WTC11 (cell line): Measurements from ENCODE around the gene HELQ. TPM values are rescaled to one million over a fixed set of nuclear protein-coding genes. Genes with fewer than 3 reads are reported as not detected.
A peak's percentile ranks its signal among the peaks of the same experiment; 100 is the strongest.

Experiments
- ATAC-seq: fragments of 200-7000 bp; cut with Tn5 transposase; 2 replicates; pipeline ENCODE4 v1.10.0; 2021; ENCODE audit warnings: mild to moderate bottlenecking, moderate library complexity
- CTCF ChIA-PET: fragments of 300-600 bp; sonication (Branson Sonifier 250); formaldehyde crosslinking; loops from one replicate; lab custom pipeline; 2021; ENCODE audit warnings: antibody characterized with exemption; lab: Charles Lee
- POLR2A ChIA-PET: fragments of 350-600 bp; sonication (Branson Sonifier 250); formaldehyde crosslinking; loops from one replicate; lab custom pipeline; 2021; ENCODE audit warnings: antibody characterized with exemption; lab: Charles Lee
- DNase-seq: peaks from one replicate; pipeline ENCODE4 v3.0.0; 2021; ENCODE audit warnings: low spot score
- H3K27ac Mint-ChIP-seq: 2 replicates; pipeline ENCODE4 v1.8.0; 2021; ENCODE audit warnings: mixed read lengths
- H3K27me3 Mint-ChIP-seq: 2 replicates; pipeline ENCODE4 v1.8.0; 2021; ENCODE audit warnings: low read depth, mild to moderate bottlenecking, moderate library complexity, mixed read lengths
- H3K36me3 Mint-ChIP-seq: 2 replicates; pipeline ENCODE4 v1.8.0; 2021; ENCODE audit warnings: mixed read lengths
- H3K4me1 Mint-ChIP-seq: 2 replicates; pipeline ENCODE4 v1.8.0; 2022; ENCODE audit warnings: mixed read lengths
- H3K4me3 Mint-ChIP-seq: 2 replicates; pipeline ENCODE4 v1.8.0; 2021; ENCODE audit warnings: mild to moderate bottlenecking, moderate library complexity, mixed read lengths
- H3K9me3 Mint-ChIP-seq: 2 replicates; pipeline ENCODE4 v1.8.0; 2021; ENCODE audit warnings: mixed read lengths
- ATF2 ChIP-seq: sonication (generic); formaldehyde crosslinking; IDR thresholded peaks from 2 replicates; pipeline ENCODE4 v1.8.1; 2022; ENCODE audit warnings: low read depth, missing genetic modification reagents, borderline replicate concordance
- ATF3 ChIP-seq: sonication (generic); formaldehyde crosslinking; conservative IDR thresholded peaks from 2 replicates; pipeline ENCODE4 v1.8.1; 2022; ENCODE audit warnings: mild to moderate bottlenecking, missing genetic modification reagents
- ATF6 ChIP-seq: sonication (generic); formaldehyde crosslinking; IDR thresholded peaks from 2 replicates; pipeline ENCODE4 v1.8.1; 2023; ENCODE audit warnings: mild to moderate bottlenecking, missing genetic modification reagents
- CBFB ChIP-seq: sonication (generic); formaldehyde crosslinking; IDR thresholded peaks from 2 replicates; pipeline ENCODE4 v1.8.1; 2022; ENCODE audit warnings: mild to moderate bottlenecking, low read depth, missing genetic modification reagents
- CREM ChIP-seq: sonication (generic); formaldehyde crosslinking; IDR thresholded peaks from 2 replicates; pipeline ENCODE4 v1.8.1; 2022; ENCODE audit warnings: mild to moderate bottlenecking, missing genetic modification reagents, moderate library complexity
- ELF4 ChIP-seq: sonication (generic); formaldehyde crosslinking; IDR thresholded peaks from 2 replicates; pipeline ENCODE4 v1.8.1; 2022; ENCODE audit warnings: low read depth, mild to moderate bottlenecking, moderate library complexity, missing genetic modification reagents
- ETV6 ChIP-seq: sonication (generic); formaldehyde crosslinking; IDR thresholded peaks from 2 replicates; pipeline ENCODE4 v1.8.1; 2022; ENCODE audit warnings: mild to moderate bottlenecking, missing genetic modification reagents
- FOXK1 ChIP-seq: sonication (generic); formaldehyde crosslinking; IDR thresholded peaks from 2 replicates; pipeline ENCODE4 v1.8.0; 2022; ENCODE audit warnings: mild to moderate bottlenecking, moderate library complexity, missing genetic modification reagents
- FOXP1 ChIP-seq: sonication (generic); formaldehyde crosslinking; IDR thresholded peaks from 2 replicates; pipeline ENCODE4 v1.8.0; 2022; ENCODE audit warnings: missing genetic modification reagents, mild to moderate bottlenecking, moderate library complexity, borderline replicate concordance
- IRF2 ChIP-seq: sonication (generic); formaldehyde crosslinking; IDR thresholded peaks from 2 replicates; pipeline ENCODE4 v1.8.0; 2022; ENCODE audit warnings: low read depth, missing genetic modification reagents, borderline replicate concordance
- JAZF1 ChIP-seq: fragments of 250-450 bp; sonication (Bioruptor Pico); IDR thresholded peaks from 2 replicates; pipeline ENCODE4 v1.9.0; 2021; ENCODE audit warnings: moderate library complexity, mild to moderate bottlenecking, inconsistent platforms
- JUN ChIP-seq: sonication (generic); formaldehyde crosslinking; IDR thresholded peaks from 2 replicates; pipeline ENCODE4 v1.8.0; 2023; ENCODE audit warnings: mild to moderate bottlenecking, missing genetic modification reagents
- NFATC4 ChIP-seq: fragments of 250-450 bp; sonication (Bioruptor Pico); IDR thresholded peaks from 2 replicates; pipeline ENCODE4 v1.9.0; 2021; ENCODE audit warnings: mild to moderate bottlenecking
- NR1H2 ChIP-seq: sonication (generic); formaldehyde crosslinking; IDR thresholded peaks from 2 replicates; pipeline ENCODE4 v1.9.0; 2021; ENCODE audit warnings: mild to moderate bottlenecking, moderate library complexity, missing genetic modification reagents
- OVOL2 ChIP-seq: fragments of 250-450 bp; sonication (Bioruptor Pico); IDR thresholded peaks from 2 replicates; pipeline ENCODE4 v1.9.0; 2021; ENCODE audit warnings: mild to moderate bottlenecking, borderline replicate concordance
- SMAD3 ChIP-seq: sonication (generic); formaldehyde crosslinking; IDR thresholded peaks from 2 replicates; pipeline ENCODE4 v1.8.0; 2022; ENCODE audit warnings: missing genetic modification reagents, mild to moderate bottlenecking, borderline replicate concordance
- SMAD4 ChIP-seq: sonication (generic); formaldehyde crosslinking; IDR thresholded peaks from 2 replicates; pipeline ENCODE4 v1.8.0; 2022; ENCODE audit warnings: mild to moderate bottlenecking, missing genetic modification reagents
- SP1 ChIP-seq: sonication (generic); formaldehyde crosslinking; conservative IDR thresholded peaks from 2 replicates; pipeline ENCODE4 v1.8.1; 2022; ENCODE audit warnings: missing genetic modification reagents
- STAT6 ChIP-seq: sonication (generic); formaldehyde crosslinking; conservative IDR thresholded peaks from 2 replicates; pipeline ENCODE4 v1.8.1; 2023; ENCODE audit warnings: mild to moderate bottlenecking, low read depth, missing genetic modification reagents, moderate library complexity
- TCF7 ChIP-seq: sonication (generic); formaldehyde crosslinking; IDR thresholded peaks from 2 replicates; pipeline ENCODE4 v1.8.0; 2022; ENCODE audit warnings: mild to moderate bottlenecking, low read depth, missing genetic modification reagents, moderate library complexity
- TEAD1 ChIP-seq: sonication (generic); formaldehyde crosslinking; IDR thresholded peaks from 2 replicates; pipeline ENCODE4 v1.8.0; 2022; ENCODE audit warnings: mild to moderate bottlenecking, missing genetic modification reagents
- ZBTB21 ChIP-seq: sonication (generic); formaldehyde crosslinking; IDR thresholded peaks from 2 replicates; pipeline ENCODE4 v1.8.1; 2023; ENCODE audit warnings: mild to moderate bottlenecking, missing genetic modification reagents, borderline replicate concordance
- ZMAT4 ChIP-seq: fragments of 250-450 bp; sonication (Bioruptor Pico); IDR thresholded peaks from 2 replicates; pipeline ENCODE4 v1.9.0; 2021; ENCODE audit warnings: mild to moderate bottlenecking
- ZNF121 ChIP-seq: sonication (generic); formaldehyde crosslinking; IDR thresholded peaks from 2 replicates; pipeline ENCODE4 v1.8.0; 2023; ENCODE audit warnings: missing genetic modification reagents
- ZNF263 ChIP-seq: sonication (generic); formaldehyde crosslinking; IDR thresholded peaks from 2 replicates; pipeline ENCODE4 v1.8.1; 2022; ENCODE audit warnings: low read depth, mild to moderate bottlenecking, moderate library complexity, missing genetic modification reagents
- ZNF317 ChIP-seq: sonication (generic); formaldehyde crosslinking; IDR thresholded peaks from 2 replicates; pipeline ENCODE4 v1.8.1; 2023; ENCODE audit warnings: low read depth, mild to moderate bottlenecking, moderate library complexity, missing genetic modification reagents, borderline replicate concordance
- ZNF396 ChIP-seq: fragments of 250-450 bp; sonication (Bioruptor Pico); IDR thresholded peaks from 2 replicates; pipeline ENCODE4 v1.8.0; 2021; ENCODE audit warnings: mild to moderate bottlenecking, moderate library complexity, borderline replicate concordance
- total RNA-seq: library from RNA; stranded (reverse); gene quantifications from 3 replicates; pipeline ENCODE4 v1.2.3, GENCODE V29; 2021

HELQ gene
- total RNA-seq, 1 experiment from 2014 or later = 10.1 TPM

- no peak for TF ChIP-seq FOXK1 (CRISPR knock-in tag)
These were observed 16.9 kb downstream of the HELQ start (continued) for GRCh38 chr4:83438719-83439118.

GRCh38 chr4:83436680-83437079 lies 18.9 kb downstream of the HELQ start:
- H3K27ac Mint-ChIP-seq = no peak overlapping the region
- DNase-seq (no peak), ATAC-seq (0 out of 2 replicates have a peak, but pooled peaks have one; percentile 30)
- no peaks in the 10 kb centered on the region for H3K27me3 Mint-ChIP-seq
- peaks cover 4% of the 10 kb centered on the region for H3K36me3 Mint-ChIP-seq
- H3K4me3 Mint-ChIP-seq = no peak overlapping the region
- ChIA-PET CTCF (no interaction called here), POLR2A (interaction anchor here (0.6 kb wide), 1 partner anchor 62 kb away, joined by 6 read pairs; no protein-coding TSS in a partner anchor)
- H3K4me1 Mint-ChIP-seq = no peaks in the 10 kb centered on the region
- no peaks in the 10 kb centered on the region for H3K9me3 Mint-ChIP-seq
- TF ChIP-seq ZNF121 (CRISPR knock-in tag) = no peak
- no peak for TF ChIP-seq ATF6 (CRISPR knock-in tag)
- TF ChIP-seq FOXP1 = no peak
- no peak for TF ChIP-seq TEAD1 (CRISPR knock-in tag)
- no peak for TF ChIP-seq SMAD4
- no peak for TF ChIP-seq ATF2 (CRISPR knock-in tag)
- no peak for TF ChIP-seq JUN (CRISPR knock-in tag)
- no peak for TF ChIP-seq ZNF263 (CRISPR knock-in tag)
- TF ChIP-seq STAT6 (CRISPR knock-in tag) = no peak
- no peak for TF ChIP-seq ELF4 (CRISPR knock-in tag)
- no peak for TF ChIP-seq CBFB (CRISPR knock-in tag)
- TF ChIP-seq OVOL2 (CRISPR knock-in tag) = no peak
- TF ChIP-seq ATF3 = no peak
- no peak for TF ChIP-seq ETV6
- TF ChIP-seq IRF2 (CRISPR knock-in tag) = no peak
- TF ChIP-seq JAZF1 = no peak
- TF ChIP-seq CREM (CRISPR knock-in tag) = no peak
- TF ChIP-seq FOXK1 (CRISPR knock-in tag) = no peak
- TF ChIP-seq ZNF317 = no peak
- TF ChIP-seq ZNF396 (CRISPR knock-in tag) = no peak

GRCh38 chr4:83431200-83431599 lies 24.4 kb downstream of the HELQ start:
- H3K27me3 Mint-ChIP-seq = no peaks in the 10 kb centered on the region
- peaks cover 2% of the 10 kb centered on the region; the same call in 1 of the 2 replicates for H3K36me3 Mint-ChIP-seq
- no peak overlapping the region for H3K4me3 Mint-ChIP-seq
- no peak for DNase-seq
- H3K4me1 Mint-ChIP-seq = no peaks in the 10 kb centered on the region
- no peaks in the 10 kb centered on the region for H3K9me3 Mint-ChIP-seq
- ATAC-seq = no peak
- ChIA-PET POLR2A (no interaction called here), CTCF (no interaction called here)
- no peak overlapping the region for H3K27ac Mint-ChIP-seq
- TF ChIP-seq TCF7 (CRISPR knock-in tag) (no peak), SMAD3 (CRISPR knock-in tag) (no peak), FOXK1 (CRISPR knock-in tag) (no peak), NR1H2 (no peak), NFATC4 (CRISPR knock-in tag) (no peak), STAT6 (CRISPR knock-in tag) (no peak), ZBTB21 (CRISPR knock-in tag) (no peak), ZMAT4 (CRISPR knock-in tag) (no peak), SP1 (no peak)
